GM19452 (cell line): ENCODE results near the gene SIGLEC1.

Source experiments
- ATAC-seq: cut with Tn5 transposase; IDR thresholded peaks from one replicate; pipeline ENCODE4 v1.9.1; 2021; ENCODE audit not compliant: unreplicated experiment

The SIGLEC1 gene

DNA sequence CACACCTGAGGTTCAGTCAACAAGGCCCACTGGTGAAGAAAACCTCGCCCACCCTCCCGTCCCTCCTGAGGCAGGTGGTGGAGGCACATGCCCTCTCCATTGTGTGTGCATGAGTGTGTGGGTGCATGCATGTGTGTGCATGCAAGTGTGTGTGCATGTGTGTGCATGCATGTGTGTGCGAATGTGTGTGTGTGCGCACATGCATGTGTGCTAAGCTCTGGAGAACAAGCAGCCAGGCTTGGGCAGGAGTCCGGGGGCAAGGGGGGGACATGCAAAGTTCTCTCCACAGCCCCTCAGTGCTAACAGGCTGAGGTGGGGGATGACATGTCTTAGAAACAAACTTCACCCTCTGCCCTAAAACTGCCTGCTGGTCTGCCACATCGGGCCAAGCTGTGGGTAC, 17.0 kb upstream of the SIGLEC1 start:
- no peak for ATAC-seq

DNA sequence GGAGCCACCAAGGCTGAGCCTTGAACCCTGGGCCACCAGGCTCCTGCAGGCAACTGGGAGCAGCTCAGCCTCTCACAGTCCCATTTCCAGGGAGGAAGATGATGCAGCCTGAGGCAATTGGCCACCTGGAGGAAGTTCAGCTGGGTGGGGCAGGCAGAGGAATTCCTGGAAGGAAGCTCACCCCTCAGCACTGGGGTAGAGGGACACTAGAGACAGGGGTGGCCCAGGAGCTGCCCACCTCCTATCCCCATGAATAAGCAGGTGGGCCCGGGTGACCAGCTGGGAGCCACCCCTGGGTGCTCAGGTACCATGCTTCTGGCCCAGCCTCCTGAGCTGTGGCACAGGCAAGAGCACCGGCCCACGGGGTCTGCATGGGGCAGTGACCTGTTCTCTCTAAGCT, 16.5 kb upstream of the SIGLEC1 start:
- no peak for ATAC-seq

DNA sequence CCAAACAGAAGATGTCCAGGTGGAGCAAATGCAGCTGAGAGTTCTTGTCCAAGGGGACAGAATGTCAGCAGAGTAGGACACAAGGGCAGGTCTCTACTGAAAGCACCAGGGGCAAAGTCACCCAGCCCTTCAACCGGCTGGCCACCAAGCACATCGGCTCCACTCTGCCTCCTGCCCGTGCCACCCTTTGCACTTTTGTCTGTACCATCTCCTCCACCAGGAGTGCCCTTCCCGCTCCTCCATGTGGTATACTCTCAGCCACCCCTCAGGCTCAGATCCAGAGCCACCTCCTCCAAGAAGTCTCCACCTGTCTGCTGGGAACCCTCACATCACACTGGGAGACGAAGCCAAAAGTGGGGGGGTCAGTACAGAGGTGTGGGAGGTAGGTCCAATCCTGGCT, 16.0 kb upstream of the SIGLEC1 start:
- ATAC-seq, result no peak

DNA sequence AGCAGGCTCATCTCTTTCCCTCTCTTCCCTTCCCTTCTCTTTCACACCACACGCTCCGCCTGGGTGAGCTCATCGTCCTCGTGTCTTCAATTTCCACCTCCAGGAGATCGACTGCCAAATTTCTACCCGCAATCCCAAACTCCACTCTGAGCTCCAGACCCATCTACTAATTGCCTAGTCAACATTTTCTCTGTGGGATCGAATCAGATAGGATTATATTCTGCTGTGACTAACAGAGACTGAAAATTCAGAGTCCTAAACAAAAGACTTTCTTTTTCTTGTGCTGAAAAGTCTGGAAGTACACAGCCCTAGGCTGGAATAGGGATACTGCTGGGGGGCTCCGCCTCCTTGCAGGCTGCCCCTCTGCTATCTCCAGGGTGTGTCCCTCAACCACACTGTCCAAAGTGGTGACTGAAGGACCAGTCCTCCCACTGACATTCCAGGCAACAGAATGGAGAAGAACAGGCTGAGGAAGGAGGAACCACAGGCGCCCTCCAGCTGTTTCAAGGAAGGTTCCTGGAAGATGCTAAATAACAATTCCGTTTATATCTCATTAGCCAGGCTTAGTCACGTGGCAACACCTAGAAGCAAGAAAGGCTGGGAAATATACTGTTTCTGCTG, 15.1 kb upstream of the SIGLEC1 start:
- no peak for ATAC-seq

DNA sequence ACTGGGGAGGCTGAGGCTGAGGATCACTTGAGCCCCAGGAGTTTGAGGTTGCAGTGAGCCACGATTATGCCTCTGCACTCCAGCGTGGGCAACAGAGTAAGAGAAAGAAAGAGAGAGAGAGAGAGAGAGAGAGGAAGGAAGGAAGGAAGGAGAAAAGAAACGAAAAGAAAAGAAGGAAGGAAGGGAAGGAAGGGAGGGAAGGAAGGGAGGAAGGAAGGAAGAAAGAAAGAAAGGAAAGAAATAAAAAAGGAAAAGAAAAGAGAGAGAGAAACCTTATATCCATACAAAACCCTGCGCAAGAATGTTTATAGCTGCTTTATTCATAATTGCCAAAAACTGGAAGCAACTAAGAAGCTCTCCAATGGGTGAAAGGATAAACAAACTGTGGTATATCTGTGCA, 12.0 kb upstream of the SIGLEC1 start:
- no peak for ATAC-seq

DNA sequence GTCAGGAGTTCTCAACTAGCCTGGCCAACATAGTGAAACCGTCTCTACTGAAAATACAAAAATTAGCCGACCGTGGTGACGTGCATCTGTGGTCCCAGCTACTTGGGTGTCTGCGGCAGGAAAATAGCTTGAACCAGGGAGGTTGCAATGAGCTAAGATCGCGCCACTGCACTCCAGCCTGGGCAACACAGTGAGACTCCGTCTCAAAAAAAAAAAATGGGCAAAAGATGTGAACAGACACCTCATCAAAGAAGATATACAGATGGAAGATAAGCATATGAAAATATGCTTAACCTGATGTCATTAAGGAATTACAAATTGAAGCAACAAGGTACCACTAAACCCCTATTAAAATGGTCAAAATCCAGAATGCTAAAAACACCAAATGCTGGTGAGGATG, 10.9 kb upstream of the SIGLEC1 start:
- no peak for ATAC-seq

DNA sequence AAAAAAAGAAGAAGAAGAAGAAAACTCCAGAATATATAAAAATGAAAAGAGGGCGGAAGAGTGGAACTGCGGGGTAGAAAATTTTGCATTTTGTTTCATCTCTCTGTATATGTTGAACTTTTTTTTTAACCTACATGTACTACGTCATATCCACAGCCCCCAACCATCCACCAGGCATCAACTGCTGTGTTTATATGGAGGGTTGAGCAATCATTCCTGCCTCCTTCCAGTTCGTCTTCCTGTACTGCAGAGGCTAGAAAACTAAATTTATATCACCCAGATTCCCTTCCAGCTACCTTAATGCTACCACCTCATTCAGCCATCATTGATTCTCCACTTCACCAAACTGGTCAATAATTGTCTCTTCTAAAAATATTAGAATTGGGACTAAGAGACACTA, 9.5 kb upstream of the SIGLEC1 start:
- ATAC-seq, result no peak

DNA sequence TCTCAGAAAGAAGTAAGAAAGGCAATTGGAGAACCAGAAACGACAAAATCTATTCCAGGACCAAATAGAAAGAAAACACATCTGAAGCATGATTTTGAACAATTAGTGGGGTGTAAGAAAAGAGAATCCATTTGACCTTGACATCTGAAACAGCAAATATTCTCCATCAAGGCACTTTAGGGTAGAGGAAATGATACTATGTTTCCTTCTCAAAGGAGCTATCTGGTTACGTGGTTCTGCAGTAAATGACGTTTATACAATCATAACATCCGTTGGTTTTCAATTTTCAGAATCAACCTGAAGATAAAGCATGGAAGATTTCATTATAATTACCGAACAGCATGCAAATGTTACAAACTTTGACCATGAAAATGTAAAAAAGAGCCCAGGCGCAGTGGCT, 8.2 kb upstream of the SIGLEC1 start:
- no peak for ATAC-seq

DNA sequence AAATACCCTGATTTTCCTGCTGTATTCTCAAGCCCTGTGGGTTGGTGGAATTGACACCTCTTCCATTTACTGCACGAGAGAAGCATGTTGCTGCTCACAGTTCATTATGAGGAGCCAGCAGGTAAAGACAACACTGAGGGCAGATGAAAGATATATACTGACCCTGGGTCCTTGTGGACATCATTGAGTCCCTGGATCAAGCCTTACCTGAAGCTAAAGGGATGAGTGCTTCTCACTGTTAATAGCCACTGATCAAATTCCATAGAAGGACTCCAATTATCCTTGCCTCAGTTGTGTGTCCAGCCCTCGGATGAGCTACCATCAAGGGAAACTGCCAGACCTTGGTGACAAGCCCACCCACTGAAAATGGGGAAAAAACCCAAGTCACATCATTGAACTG, 7.7 kb upstream of the SIGLEC1 start:
- ATAC-seq, result no peak

DNA sequence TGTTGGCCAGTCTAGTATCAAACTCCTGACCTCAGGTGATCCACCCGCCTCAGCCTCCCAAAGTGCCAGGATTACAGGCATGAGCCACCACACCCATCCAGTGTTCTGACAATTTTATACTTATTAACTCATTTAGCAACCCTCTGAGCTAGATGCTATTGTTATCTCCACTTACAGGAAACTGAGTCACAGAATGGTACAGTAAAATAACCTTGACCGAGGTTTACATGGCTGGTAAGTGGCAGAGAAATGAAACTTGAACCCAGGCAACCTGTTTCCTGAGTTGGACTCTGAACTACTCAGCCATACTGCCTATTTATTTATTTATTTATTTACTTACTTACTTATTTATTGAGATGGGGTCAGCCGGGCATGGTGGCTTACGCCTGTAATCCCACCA, 6.6 kb upstream of the SIGLEC1 start:
- no peak for ATAC-seq

DNA sequence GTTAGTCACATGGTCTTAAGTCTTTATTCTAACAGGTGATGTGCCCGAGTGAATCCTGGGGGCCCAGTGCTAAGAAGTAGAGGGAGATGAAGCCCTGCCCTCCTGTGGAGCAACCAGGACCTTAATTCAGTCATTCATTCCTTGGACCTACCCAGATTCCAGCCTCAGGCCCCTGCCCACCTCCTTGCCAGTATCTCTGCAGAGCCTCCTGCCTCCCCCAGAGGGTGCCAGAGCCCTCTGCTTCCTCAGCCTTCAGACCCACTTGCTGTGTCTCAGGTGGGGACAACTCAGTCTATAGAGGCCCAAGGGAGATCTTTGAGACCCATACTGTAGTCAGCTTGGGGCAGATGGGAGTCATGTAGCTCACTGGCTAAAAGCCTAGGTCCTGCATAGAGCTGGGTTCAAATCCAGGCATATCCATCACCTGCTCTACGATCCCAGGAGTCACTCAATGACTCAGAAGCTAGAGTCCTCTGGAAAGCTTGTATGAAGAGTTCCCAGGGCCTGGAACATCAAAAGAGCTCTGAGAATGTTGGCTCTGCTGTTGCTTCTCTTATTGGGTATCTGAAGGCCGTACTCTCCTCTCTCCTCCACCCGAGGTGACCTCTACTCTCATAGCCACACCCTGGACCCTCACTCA, 3.9 kb upstream of the SIGLEC1 start:
- no peak for ATAC-seq

DNA sequence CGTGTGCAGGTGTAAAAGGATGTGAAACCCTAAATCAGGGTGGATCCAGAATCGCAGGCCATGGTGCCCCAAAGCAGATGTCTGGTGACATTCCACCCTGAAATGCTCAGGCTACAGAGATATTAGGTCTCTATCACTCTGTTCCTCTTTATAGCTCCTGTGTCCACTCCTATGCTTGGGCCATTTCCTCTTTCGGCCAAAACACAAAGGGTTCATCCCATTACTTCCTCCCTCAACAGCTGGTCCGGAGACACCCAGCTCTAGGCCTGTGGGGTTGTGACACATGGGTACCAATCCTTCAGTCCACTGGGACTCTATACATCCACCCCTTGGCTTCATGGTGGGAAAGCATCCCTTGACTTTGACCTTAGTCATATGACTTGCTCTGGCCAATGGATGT, 1.7 kb upstream of the SIGLEC1 start:
- ATAC-seq, result no peak

DNA sequence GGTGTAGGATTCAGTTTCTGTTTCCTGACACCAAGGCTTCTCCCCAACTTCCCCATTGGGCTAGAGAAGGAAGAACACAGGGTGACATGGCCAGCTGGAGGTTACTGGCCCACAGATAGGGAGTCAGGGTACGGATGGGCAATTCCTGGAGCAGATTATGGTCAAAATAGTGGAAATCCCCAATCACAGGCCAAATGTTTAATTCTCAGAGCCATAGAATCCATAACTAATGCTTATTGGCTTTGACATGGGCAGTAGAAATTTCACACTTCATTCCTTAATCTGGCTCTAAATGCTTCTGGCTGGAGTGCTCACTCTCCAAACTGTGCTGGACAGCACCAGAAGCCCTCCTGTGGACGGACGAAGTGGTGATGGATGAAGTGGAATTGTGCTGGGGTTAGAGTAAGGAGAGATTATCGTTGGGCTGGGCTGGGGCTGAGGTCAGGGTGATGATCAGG, 887 bp downstream of the SIGLEC1 start:
- ATAC-seq, result no peak

DNA sequence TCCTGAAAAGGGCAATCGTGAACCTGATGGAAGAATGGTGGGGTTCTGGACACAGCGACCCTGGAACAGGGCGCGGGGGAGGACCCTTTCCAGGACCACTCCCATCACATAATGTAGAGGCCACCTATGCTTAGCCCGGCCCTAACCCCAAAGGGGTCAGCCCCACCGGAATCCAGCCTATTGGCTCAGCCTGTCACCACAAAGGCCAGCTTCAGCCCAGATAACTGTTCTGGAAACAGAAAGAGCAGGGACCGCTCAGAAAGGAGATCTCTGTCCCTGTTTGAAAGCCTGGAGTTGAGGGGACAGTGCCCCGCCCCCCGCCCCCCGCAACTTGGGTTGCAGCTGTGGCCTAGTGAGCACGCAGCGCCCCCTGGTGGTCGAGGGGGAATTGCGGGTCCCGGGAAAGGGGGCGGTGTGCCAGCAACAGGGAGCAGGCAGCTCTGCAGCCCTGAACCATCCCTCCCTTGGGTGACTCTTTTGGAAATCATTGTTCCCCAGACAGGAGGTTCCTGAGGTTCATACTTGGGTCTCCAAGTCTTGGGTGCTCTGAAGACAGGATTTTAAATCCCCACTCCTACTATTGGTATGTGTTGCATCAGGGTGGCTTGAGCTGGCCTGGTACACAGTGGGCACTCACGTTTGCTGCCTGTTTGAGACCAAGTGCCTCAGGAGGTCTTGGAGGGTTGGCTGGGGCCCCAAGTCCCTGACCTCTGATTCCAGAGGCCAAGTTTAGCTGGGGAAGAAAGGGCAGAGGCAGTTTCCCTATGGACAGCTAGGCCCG, 1.5 kb downstream of the SIGLEC1 start:
- no peak for ATAC-seq

DNA sequence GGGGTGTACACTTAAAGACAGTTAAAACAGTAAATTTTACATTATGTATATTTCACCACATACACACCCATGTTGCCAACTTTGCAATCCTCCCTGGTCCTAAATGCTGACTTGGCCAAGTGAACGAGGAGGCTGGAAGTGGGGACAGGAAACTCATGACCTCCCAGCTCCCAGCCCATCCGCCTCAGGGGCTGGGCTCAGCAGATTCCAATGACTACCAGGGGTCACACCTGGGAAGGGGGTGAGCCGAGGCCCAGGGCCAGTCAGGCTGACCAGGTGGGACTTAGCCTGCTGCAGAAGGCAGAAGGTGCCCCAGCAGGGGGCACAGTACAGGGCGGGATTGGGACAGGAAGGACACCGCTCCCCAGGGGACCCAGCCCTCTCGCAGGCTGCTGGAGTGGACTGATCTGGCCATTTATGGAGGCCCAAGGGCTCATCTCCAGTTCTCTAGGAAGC, 2.4 kb downstream of the SIGLEC1 start:
- ATAC-seq, result no peak

DNA sequence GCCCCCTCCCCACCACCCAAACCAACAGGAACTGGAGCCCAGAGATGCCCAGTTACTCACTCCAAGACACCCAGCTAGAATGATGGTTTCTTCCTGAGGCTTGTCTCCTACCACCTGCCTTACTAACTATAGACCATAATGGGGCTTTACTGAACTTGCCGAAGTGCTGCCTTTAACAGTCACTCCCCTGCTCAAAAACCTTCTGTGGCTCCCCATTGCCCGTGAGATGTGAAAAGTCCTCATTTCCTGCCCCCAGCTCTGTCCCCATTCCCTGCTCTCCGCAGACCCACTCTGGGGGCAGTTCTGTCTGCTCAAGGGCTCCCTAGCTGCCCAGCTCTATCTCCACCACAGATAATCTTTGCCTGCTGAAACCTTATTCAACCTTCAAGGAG, 4.9 kb downstream of the SIGLEC1 start:
- ATAC-seq, result no peak

DNA sequence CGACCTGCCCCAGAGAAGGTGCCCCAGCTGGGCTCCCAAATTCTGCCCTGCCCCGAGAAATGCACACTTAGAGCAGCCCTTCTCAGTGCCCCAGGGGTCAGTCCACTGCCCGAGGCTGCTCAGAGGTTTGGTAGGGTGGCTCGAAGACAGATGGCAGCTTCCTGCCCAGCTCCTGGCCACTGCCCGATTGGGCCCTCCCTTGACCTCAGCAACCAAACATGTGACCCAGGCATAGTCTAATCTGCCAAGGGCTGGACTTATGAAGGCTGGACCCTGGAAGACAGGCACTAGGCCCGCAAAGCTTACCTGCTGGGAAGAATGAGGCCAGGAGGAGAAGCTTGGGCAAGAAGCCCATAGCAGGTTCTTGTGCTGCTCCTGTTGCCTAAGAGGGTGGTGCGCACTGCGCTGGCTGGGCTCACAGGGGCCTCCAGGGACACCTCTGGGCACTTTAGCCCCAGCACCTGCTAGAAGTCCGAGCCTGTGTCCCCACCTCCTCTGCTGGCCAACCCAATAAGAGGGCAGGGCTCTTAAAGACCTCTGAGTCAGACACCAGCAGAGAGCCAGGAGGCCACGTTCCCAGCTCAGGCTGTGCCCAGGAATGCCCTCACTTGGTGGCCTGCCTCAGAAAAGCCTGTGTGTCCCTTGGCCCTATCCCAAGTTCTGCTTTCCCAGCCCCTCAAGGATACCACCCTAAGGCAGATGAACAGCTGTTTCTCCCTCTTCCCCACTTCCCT, 5.5 kb downstream of the SIGLEC1 start:
- ATAC-seq, result no peak

DNA sequence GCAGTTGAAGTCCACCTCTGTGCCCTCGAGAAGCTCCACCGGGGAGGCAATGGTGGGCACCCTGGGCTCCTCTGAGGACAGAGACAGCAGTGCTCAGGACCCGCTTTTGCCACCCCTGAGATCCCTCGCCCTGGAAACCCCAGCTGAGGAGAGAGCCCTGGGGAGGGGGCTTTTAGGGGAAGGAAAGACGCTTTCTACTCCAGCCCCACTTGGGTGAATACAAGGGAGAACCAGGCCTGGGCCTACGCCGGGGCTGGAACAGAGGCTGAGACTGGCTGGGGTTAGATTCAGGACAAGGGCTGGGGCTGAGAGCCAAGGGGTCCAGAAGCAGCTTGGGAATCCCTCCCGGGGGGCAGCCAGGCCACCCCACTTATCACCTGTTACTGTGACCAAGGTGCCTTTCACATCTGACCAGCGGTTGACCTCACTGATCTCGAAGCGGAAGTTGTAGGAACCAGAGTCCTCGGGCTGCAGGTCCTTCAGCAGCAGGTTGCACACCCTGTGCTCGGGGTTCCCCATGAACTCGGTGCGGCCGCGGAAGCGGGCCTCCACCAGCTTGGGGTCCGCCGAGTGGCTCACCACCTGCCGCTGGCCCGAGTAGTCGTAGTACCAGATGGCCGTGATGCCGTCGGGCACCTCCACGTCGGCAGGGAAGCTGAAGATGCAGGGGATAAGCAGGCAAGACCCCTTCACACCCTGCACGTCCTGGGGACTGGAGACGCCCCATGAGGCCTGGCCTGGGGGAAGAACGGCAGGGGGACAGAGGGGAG, 6.2 kb downstream of the SIGLEC1 start:
- ATAC-seq, result no peak

DNA sequence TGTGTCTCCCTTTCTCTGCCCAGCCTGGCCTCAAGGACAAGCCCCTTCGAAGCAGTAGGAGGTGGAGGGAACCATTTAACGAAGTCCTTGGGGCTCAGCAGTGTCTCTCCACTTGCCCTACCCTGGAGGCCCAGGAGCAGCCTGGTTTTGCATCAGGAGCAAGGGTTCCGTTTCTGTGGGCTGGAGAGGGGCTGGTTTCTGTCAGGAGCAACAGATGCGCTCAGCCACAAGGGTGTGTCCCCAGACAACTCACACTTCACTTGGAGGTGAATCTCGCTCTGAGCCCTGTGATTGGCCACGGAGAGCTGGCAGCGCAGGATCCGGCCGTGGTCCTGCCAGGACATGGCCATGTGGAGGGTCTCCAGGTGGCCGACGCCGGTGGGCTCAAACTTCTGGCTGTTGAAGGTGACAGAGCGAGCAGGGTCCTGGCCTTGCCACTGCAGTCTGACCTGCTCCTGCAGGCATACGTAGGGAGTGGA, 6.9 kb downstream of the SIGLEC1 start:
- ATAC-seq, result no peak

DNA sequence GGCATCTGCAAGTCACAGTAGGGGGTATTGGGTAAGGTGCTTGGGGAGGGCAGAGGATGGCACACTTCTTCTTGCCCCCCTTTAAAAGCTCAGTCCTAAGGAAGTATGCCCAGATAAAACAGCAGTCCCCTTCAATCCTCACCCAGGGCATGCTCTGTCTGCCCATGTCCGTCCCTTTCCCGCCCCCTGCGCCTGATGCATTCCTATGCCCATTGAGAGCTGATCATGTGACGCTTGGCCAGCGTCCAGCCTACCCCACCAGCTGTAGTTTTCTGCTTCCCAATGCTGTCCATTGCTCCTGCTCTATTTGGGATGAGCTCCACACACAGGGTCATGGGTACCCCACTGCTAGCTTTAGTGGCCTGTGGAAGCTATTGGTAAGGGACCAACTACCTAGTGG, 8.3 kb downstream of the SIGLEC1 start:
- no peak for ATAC-seq
